HG03060 (cell line): ENCODE data around the gene SYT13.
"Not testable (repeated sequence)": the region's sequence is repeated elsewhere in the genome, so short reads cannot be mapped to it uniquely, and the experiment has no call there.

ENCODE experiments used
- ATAC-seq: cut with Tn5 transposase; IDR thresholded peaks from one replicate; pipeline ENCODE4 v1.9.1; 2021; ENCODE audit warnings: low read depth, moderate number of reproducible peaks; ENCODE audit not compliant: unreplicated experiment

SYT13 gene

DNA sequence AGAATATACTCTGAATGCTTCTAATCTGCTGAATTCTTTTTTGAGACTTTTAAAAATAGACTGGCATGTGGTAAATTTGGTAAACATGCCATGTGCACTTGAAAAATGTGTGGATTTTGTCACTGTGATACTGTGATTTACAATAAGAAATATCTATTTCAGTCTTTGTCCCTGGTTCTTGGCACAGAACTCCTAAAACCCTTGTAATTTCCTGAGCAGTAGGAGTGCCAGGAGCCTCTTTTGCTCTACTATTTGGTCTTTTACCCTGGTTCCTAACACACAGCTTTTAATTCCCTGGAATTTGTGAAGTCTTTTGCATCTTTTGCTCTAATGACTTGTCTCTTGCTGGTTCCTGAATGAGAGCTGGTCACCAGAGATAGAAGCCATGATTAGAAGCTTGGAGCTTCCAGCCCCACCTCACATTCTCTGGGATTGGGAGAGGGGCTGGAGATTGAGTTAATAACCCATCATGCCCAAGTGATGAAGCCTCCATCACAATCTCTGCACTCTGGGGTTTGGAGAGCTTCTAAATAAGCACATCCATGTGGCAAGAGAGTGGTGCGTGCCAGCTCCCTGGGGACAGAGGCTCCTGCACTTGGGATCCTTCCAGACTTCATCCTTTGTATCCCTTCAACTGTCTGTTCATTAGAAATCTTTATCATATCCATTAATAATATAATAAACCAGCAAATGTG lies 27.2 kb upstream of the SYT13 start:
- ATAC-seq, result no peak

DNA sequence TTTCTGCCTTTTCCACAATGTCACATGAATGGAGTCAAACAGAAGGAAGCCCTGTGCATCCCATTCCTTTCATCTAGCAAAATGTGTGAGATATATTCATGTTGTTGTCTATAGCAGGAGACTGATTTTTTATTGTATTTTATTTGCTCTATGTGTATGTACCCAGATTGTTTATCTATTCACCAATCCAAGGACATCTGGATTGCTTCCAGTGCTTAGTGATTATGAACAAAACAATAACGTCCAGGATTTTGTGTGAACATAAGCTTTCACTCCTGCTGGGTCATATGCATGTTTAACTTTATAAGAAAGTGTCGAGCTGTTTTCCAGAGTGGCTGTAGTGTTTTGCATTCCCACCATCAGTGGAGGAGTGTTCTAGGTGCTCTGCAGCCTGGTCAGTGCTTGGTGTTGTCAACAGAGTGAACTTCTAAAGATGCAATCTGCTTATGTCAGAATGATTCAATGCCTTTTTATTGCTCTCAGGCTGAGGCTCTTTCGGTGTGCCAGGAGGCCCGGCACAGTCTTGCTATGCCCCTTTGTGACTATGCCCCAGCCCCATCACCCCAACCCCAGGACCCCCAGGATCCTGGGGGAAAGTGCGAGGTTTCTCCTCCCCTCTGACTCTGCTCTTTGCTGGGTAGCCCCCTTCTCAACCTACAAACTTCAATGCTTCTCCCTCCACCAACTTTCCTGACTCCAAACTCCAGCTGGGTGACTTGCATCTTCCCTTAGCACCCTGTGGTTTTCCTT lies 19.9 kb upstream of the SYT13 start:
- no peak for ATAC-seq

DNA sequence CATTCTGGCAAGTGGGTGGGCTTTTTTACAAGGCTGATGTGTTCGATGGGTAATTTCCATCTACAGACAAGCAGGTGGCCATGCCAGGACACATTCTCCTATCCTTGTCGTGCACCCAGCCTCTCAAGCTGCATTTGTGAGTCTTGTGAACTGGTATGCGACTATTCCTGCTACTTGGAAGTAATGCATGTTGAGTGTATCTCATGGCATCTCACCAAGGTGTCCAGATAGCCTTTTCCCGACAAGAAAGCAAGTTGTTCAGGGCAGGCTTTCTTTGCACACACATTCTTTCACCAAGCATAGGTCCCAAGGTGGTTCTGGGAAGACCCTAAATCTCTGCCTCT lies 18.8 kb upstream of the SYT13 start:
- ATAC-seq, result no peak

DNA sequence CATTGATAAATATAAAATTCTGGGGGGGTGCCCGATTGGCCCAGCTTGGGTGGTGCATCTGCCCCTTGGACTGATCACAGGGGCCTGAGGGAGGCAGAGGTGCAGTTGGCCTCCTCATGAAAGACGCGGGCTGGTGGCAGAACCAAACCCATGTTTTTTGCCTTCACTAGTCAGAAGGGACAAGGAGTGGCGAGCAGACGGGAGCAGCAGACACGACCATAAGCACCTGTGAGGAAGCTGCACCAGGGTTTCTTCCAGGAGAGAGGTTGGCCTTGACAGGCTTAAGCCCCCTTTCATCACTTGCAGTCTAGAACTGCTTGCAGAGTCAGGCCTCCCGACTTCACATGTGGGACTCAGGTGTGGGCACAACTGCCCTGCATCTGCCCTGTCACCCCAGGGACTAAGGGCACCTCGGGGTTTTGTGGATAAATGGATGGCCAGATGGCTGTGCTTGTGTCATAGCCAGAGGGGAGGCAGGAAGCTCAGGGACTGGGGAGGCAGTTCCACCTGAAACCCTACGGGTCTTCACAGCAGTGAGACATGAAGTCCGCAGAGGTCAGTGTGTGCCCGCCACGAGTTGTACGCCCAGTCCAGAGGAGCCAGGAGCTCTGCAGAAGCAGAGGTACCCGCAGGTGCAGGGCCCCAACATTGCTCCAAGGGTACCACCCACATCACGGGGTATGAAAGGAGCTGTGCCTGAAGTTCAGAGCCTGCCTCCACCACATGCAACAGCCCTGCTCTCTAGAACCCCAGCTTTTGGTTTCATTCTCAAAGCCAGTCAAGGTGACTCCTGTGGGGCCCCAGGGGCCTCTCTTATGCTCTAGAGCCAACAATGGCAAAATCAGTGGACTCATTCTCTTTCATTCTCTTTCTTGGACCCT lies 18.2 kb upstream of the SYT13 start:
- no peak for ATAC-seq

GRCh38 chr11:45303316-45303715 lies 17.2 kb upstream of the SYT13 start:
- ATAC-seq, result no peak

- ATAC-seq, result no peak
Measured at GRCh38 chr11:45301537-45302246, 15.6 kb upstream of the SYT13 start.

DNA sequence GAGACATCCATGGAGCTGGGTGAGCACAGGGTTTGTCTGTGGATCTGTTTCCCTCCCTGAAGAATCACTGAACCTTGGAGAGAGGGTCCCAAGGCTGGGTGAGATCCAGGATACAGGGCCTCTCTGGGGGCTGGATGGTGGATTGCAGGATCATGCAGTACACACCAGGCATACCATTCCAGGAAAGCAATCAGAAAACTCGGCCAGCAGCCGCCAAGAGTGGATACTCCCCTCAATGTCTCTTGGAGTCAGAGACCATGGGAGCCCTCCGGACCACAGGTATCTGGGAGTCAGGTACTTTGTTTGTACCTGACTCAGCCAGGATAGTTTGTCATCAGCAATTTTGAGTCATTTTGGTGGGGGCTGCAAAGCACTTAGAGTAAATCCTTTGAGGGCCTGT lies 14.6 kb upstream of the SYT13 start:
- ATAC-seq, result no peak

DNA sequence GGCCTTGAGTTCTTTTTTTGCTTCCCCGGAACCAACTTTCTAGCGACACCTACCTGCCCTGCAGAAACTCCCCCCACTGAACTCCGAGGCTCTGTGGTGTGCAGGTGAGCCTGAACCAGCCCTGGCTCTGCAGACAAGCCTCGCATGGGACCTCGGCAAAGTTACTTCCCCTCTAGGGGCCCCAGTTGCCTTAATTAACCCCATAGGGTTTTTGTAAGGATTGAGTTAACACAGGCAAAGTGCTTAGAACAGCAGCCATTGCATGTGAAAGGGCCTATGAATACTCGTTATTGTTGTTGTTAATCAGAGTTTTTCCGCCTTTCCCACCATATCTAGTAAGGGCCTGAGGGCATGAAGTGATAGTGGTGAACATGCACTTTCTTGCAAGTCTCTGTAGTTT lies 12.6 kb upstream of the SYT13 start:
- ATAC-seq, result no peak

GRCh38 chr11:45296075-45296474 lies 9.9 kb upstream of the SYT13 start:
- ATAC-seq, result no peak

- no peak for ATAC-seq
Measured at GRCh38 chr11:45294499-45294898, 8.4 kb upstream of the SYT13 start.

GRCh38 chr11:45293566-45294192 lies 7.5 kb upstream of the SYT13 start:
- ATAC-seq, result not testable (repeated sequence)

DNA sequence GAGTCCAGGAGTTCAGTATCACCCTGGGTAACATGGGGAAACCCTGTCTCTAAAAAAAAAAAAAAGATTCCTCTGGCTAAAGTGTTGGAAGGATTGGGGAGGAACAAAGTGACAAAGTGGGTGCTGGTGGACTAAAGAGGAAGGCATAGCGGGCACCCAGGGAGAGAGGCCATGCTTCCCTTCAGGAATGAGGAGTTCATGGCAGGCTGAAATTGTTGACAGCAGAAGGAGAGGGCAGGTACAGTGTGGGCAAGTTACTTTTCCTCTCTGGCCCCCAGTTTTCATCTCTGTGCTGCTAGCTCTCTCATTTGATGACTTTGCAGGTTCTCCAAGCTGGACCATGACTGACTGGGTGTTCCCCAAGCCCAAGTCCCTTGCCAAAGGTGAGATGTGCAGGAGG lies 4.4 kb upstream of the SYT13 start:
- ATAC-seq, result no peak

- no peak for ATAC-seq
Measured at GRCh38 chr11:45289369-45289768, 3.2 kb upstream of the SYT13 start.

DNA sequence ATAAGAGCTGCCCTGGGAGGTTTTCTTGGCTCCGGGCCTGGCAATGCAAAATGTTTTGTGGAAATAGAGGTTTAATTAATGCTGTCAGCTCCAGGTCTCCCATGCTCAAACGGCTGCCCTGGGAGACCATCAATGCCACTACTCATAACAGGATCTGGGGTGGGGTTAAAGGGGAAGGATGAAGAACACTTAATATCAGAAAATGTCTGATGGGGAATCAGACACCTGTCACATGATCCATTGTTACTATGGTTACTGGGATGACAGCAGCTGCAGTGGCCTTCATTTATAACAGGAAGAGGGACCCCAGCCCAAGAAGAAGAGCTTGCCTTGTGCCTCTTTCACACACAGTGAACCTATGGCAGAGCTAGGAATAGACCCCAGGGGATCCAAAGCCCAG lies 2.2 kb upstream of the SYT13 start:
- ATAC-seq, result no peak

DNA sequence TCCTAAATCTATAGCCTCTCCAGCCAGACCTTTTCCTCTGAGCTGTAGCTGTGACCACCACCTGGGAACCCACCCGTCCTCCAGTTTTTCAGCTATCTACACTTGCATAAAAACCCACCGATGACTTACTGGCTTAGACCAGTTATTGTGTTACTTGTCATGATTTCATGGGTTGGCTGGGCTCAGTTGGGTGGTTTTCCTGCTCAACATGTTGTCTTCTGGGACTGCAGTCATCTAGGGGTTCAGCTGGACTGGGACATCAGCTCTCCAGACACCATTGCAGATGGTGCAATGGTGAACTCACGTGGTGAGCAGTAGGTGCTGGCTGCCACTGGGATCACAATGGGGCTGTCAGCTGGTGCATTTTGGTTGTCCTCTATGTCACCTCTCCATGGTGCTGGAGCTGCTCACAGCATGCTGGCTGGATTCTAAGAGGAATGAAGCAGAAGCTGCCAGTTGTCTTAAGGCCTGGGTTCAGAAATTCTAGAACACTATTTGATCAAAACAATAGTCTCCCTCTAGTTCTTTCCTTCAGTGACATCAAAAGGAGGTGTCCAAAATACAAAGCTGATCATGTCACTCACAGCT lies 1.3 kb upstream of the SYT13 start:
- ATAC-seq, result no peak

GRCh38 chr11:45285250-45285828 lies 802 bp downstream of the SYT13 start:
- ATAC-seq, result no peak

DNA sequence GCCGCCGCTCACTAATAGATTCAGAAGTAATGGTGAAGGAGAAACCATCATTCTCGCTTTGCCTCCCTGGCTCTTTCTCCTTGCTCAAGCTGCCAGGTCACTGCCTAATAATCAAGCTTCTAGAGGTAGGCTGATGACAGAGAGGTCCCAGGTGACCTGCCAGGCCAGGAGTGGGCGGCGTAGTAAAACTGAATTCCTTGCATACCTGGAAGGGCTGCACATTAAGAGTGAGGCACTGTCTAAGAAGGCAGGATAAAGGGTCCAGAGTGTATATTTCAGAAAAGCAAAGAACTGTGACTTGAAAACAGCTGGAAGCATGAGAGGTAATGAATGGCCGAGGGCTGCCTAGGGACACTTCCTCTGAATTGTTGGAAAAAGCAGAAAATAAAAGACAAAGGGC lies 4.1 kb downstream of the SYT13 start:
- no peak for ATAC-seq

DNA sequence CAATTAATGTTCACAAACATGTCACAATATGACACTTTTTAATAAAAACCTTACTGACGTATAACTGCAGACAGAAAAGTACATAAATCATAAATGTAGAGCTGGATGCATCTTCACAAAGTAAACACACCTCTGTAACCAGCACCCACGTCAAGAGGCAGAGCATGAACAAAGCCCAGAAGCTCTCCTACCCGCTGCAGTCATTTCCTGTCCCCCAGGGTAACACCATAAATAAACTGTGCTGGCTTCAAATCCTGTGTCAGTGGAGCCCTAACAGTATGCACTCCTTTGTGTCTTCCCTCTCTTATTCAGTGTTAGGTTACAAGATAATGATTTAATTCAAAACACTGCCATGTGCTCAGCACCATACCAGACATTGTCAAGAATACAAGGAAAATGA lies 5.7 kb downstream of the SYT13 start:
- ATAC-seq, result no peak

DNA sequence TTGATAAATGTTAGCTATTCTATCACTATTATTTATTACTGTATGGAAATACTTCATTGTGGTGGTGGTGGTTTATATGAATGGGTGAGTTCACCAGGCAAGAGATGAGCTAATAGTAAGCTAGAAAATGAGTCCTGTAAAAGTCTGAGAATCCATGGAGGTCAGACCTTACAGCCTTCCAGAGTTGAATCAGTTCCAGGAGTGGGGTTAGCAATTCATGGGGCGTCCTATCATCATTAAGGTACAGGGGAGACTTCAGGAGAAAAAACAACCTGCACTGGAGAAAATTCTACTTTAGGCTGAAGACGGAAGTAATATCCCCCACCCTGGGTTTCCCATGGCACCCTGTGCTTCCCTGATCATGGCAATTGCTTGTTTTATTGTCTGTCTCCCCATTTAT lies 6.5 kb downstream of the SYT13 start:
- ATAC-seq, result no peak

DNA sequence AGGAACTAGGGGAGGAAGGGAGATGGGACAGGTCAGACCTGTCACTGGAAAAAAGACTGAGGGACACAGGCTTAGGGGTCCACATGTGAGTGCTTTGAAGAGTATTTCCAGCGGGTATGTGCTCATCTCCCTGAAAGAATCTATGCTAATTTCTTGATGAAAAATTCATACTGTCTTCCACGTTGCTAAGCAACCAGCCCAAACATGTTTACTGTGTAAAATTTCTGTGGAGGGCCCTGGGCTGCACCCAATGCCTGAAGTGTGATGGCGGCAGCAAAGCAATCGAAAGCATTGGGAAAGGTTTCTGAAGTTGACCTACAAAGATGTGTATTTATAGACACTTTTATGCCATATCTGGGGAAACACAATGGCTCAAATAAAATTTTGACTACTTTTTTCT lies 7.4 kb downstream of the SYT13 start:
- no peak for ATAC-seq
